GM19193 (cell line): Measurements from ENCODE around the gene RSRC1.

Source experiments
- POLR2A ChIP-seq: IDR thresholded peaks from 4 replicates; pipeline ENCODE4 v1.6.1; 2011; ENCODE audit not compliant: insufficient read depth, insufficient read length; ENCODE audit errors: extremely low read depth

The RSRC1 gene

GRCh38 chr3:158494673-158495072, 384.8 kb downstream of the RSRC1 start:
- no peak for TF ChIP-seq POLR2A

- no peak for TF ChIP-seq POLR2A
Observed at GRCh38 chr3:158505117-158505516, 395.2 kb downstream of the RSRC1 start.

- TF ChIP-seq POLR2A = no peak
Observed at GRCh38 chr3:158506456-158506855, 396.6 kb downstream of the RSRC1 start.

- TF ChIP-seq POLR2A = no peak
Observed at GRCh38 chr3:158508481-158508880, 398.6 kb downstream of the RSRC1 start.

DNA sequence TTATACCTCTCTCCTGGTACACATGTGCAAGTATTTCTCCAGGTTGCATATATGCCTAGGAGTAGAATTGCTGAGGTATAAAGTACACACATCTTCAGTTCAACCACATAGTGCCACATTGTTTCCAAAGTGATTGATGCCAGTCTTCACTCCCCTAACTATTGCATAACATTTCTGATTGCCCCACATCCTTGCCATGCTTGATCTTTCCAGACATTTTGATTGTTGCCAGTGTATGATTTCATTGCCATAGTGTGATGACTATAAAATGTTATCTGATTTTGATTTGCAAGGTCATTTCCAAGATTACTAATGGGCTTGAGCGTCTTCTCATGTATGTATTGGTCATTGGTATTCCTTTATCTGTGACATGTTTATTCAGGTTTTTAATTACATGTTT, 400.0 kb downstream of the RSRC1 start:
- TF ChIP-seq POLR2A = no peak

DNA sequence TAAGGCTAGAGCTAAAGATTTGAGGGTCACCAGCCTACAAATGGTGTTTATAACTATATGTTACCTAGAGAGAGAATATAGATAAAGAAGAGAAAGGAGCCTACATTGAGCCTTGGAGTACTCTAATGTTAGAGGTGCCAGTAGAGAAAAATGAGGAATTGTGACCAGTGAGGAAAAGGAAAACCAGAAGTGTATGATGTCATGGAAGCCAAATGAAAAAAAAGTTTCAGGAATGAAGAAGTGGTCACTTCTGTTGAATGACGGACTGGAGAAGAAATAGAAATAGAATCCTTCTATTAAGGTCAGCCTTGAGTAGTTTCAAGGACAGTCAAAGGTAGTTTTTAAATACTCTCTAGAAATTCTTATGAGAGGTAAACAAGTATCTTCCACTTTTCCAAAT, 409.9 kb downstream of the RSRC1 start:
- TF ChIP-seq POLR2A = no peak

GRCh38 chr3:158520433-158520832, 410.5 kb downstream of the RSRC1 start:
- no peak for TF ChIP-seq POLR2A

- no peak for TF ChIP-seq POLR2A
Observed at GRCh38 chr3:158522221-158523136, 412.6 kb downstream of the RSRC1 start.

DNA sequence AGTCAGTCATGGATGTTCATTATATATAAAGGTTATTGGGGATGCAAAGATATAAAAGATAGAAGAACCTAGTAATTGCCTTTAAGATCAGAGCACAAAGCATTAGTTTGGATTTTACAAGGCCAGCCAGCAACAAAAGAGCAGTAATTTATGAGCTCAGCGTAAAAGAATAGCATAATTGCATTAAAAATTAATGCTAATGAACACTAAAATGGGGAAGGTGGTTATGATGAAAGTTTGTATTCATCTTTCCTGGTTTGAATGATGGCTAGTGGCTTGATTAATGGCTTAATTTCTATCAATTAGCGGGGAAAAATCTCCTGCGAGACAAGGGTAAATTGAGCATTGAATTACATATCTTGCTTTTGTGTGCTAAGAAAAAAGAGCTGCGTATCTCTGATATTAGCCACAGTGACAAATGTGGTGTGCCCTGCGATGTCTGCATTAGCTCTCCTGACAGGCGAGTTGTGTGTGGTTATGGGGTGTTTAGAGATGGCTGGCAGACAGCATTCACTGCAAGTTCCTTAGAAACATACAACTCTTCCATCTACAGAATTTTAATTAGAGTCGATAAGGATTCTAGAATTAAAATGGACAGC, 418.3 kb downstream of the RSRC1 start:
- TF ChIP-seq POLR2A = no peak

DNA sequence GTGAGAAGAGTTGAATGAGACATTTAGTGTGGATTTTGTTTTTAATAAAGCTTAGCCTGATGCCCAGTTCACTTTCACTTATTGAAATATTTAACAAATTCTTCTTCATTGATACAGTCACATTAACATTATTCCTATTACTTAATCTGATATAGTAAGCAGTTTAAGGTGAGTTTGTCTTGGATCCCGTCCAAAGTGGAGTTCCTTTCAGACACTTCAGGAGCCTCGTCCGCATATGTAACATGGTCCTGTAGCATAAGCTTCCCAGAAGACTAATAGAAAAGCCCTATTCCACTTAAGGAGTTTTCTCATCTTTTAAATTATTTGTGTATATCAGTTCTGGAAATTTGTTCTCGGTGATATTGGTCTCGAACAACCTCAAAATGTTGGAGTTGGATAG, 421.4 kb downstream of the RSRC1 start:
- no peak for TF ChIP-seq POLR2A

DNA sequence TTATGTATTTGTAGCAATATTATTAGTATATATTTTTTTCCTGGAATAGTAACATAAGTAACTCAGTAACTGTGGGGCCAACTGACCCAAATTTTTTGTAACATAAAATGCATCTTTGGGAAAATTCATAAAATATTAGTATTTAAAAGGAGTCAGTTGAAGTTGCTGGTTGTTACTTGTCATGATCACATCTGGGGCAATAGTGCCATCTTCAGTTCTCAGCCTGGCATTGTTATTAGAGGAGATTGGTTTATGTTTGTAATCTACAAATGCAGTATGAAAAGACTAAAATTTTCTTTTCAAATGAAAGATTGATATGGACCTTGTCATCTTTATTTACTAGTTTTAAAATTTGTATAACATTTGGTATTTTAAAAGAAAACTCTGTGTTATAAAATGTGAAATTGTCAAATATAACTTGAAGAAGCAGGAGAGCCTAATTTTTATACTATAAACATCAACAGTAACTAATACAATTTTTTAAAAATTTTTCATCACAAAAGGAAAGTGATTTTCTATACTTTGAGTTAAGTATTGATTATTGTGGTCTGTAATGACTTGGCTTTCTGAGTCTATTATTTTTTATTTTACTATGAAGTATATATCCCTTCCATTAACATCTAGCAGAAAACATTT, 422.3 kb downstream of the RSRC1 start:
- TF ChIP-seq POLR2A = no peak

DNA sequence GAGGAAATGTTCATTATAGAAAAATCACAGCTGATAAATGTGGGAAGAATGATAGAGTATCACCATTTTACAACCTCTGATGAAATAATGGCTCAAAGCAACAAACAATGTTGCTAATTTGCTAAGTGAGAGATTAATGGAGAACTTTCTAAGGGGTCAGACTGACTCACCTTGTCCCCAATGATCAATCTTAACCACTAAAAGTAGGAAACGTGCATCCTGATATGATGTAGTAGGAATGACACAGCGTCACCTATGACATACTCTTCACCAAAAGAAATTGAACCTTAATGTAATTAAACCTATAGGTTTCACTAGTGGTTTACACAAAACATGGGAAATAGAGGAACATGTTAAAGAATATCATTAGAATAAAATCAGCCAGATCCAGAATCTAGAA, 426.0 kb downstream of the RSRC1 start:
- no peak for TF ChIP-seq POLR2A

DNA sequence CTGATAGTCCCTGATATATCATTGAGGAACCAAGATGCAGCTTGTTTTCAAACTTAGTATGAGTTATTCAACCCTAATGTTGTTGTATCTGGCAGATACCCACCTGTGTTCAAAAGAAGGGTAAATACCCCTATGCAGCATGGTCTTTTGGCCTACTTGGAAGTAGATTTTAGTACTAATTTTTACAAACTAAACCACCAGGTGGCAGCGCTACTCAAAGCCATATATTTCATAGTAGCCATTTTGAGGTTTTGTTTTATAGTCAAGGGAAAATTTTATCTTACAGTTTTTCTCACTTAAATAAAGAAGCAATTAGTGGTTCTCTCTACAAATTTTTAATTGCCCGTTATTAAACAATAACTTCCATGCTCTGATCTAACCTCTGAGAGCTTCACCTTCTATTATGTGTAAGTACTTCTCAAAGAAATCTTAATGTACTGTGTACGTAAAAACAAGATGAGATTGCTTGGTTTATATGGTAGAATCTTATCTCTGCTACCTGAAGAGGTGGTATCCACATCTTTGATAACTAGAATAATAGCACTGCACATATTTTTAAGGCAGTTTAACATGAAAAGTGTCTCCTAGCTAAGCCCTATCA, 429.6 kb downstream of the RSRC1 start:
- TF ChIP-seq POLR2A = no peak

DNA sequence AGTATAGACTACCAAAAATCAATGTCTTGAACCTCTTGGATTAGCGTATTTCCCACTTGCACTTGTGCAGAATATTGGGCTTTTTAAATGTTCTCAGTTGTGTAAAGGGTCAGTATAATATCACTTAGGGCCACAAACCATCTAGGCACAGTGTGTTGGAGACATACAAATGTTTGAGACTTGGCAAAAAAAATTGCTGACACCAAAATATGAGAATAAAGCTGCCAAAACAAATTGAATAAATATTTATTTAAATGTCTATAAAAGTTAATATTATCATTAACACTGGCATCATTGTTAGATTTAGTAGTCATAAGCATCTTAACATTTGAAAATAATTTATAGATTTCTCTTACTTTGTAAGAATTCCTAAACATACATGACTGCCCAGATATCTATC, 430.2 kb downstream of the RSRC1 start:
- no peak for TF ChIP-seq POLR2A

DNA sequence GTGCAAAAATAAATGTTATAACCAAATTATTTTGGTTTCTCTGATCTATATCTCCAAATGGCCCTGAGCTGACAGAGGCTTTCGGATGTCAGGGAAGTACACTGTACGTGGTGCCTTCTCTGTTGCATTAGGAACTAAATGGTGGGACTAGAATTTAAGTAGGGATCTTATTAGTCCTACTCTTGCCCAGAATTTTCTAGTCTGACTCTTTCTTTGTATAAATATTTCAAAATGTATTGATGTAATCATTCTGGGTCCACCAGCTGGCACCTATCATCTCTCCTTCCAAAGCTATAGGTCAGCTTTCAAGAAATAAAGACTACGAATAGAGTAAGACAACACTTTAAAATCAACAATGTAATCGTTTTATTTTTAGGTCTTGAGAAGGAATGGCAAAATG, 438.8 kb downstream of the RSRC1 start:
- TF ChIP-seq POLR2A = no peak
